SIG-M5 (cell line): ENCODE data around the gene SH3RF3.
"Not testable (repeated sequence)": the region's sequence is repeated elsewhere in the genome, so short reads cannot be mapped to it uniquely, and the experiment has no call there.

ENCODE experiments used
- DNase-seq: peaks from one replicate; lab custom pipeline; 2025; lab: John Stamatoyannopoulos, UW

The SH3RF3 gene

GRCh38 chr2:109128616-109129355 is at the start of gene SH3RF3:
TSS of gene SH3RF3 (plus strand) at chr2:109129205.
- DNase-seq = no peak

GRCh38 chr2:109079590-109079989 is 49.4 kb upstream of the SH3RF3 start:
- DNase-seq = no peak

- DNase-seq = no peak
Observed at GRCh38 chr2:109080109-109080508, 48.9 kb upstream of the SH3RF3 start.

GRCh38 chr2:109080757-109081156 is 48.2 kb upstream of the SH3RF3 start:
- no peak for DNase-seq

- no peak for DNase-seq
Observed at GRCh38 chr2:109081374-109081773, 47.6 kb upstream of the SH3RF3 start.

- no peak for DNase-seq
Observed at GRCh38 chr2:109083771-109084170, 45.2 kb upstream of the SH3RF3 start.

- no peak for DNase-seq
Observed at GRCh38 chr2:109084341-109084740, 44.7 kb upstream of the SH3RF3 start.

GRCh38 chr2:109085912-109086742 is 42.9 kb upstream of the SH3RF3 start:
- DNase-seq = no peak

GRCh38 chr2:109086743-109087020 is 42.3 kb upstream of the SH3RF3 start:
- DNase-seq = no peak

- no peak for DNase-seq
Observed at GRCh38 chr2:109087055-109087663, 41.8 kb upstream of the SH3RF3 start.

- DNase-seq = no peak
Observed at GRCh38 chr2:109089602-109090300, 39.3 kb upstream of the SH3RF3 start.

- DNase-seq = no peak
Observed at GRCh38 chr2:109091526-109091925, 37.5 kb upstream of the SH3RF3 start.

- no peak for DNase-seq
Observed at GRCh38 chr2:109094144-109094543, 34.9 kb upstream of the SH3RF3 start.

- DNase-seq = no peak
Observed at GRCh38 chr2:109098251-109098920, 30.6 kb upstream of the SH3RF3 start.

GRCh38 chr2:109098921-109099273 is 30.1 kb upstream of the SH3RF3 start:
- no peak for DNase-seq

GRCh38 chr2:109102588-109103233 is 26.3 kb upstream of the SH3RF3 start:
- DNase-seq = no peak

GRCh38 chr2:109105113-109105512 is 23.9 kb upstream of the SH3RF3 start:
- DNase-seq = no peak

GRCh38 chr2:109108740-109109139 is 20.3 kb upstream of the SH3RF3 start:
- no peak for DNase-seq

- no peak for DNase-seq
Observed at GRCh38 chr2:109109342-109109741, 19.7 kb upstream of the SH3RF3 start.

GRCh38 chr2:109110170-109110569 is 18.8 kb upstream of the SH3RF3 start:
- no peak for DNase-seq

- DNase-seq = not testable (repeated sequence)
Observed at GRCh38 chr2:109117181-109117580, 11.8 kb upstream of the SH3RF3 start.

GRCh38 chr2:109117780-109118179 is 11.2 kb upstream of the SH3RF3 start:
- DNase-seq = no peak
